GM19463 (cell line): Measurements from ENCODE around the gene RNF157.
A peak's percentile ranks its signal among the peaks of the same experiment; 100 is the strongest.
"Not testable (repeated sequence)": the region's sequence is repeated elsewhere in the genome, so short reads cannot be mapped to it uniquely, and the experiment has no call there.

Source experiments
- ATAC-seq: cut with Tn5 transposase; IDR thresholded peaks from one replicate; pipeline ENCODE4 v1.9.1; 2021; ENCODE audit warnings: mild to moderate bottlenecking, moderate library complexity; ENCODE audit not compliant: unreplicated experiment

The RNF157 gene

GRCh38 chr17:76255801-76256429 is 15.6 kb upstream of the RNF157 start:
- no peak for ATAC-seq

- no peak for ATAC-seq
These were observed 14.0 kb upstream of the RNF157 start for GRCh38 chr17:76254275-76254674.

- no peak for ATAC-seq
These were observed 13.5 kb upstream of the RNF157 start for GRCh38 chr17:76253841-76254240.

GRCh38 chr17:76252967-76253766 is 12.9 kb upstream of the RNF157 start:
- not testable (repeated sequence) for ATAC-seq

GRCh38 chr17:76252040-76252954 is 12.0 kb upstream of the RNF157 start:
- peak; percentile 45 for ATAC-seq

- no peak for ATAC-seq
These were observed 11.3 kb upstream of the RNF157 start for GRCh38 chr17:76251478-76252039.

- ATAC-seq = no peak
These were observed 9.8 kb upstream of the RNF157 start for GRCh38 chr17:76250141-76250540.

- ATAC-seq = no peak
These were observed 7.9 kb upstream of the RNF157 start for GRCh38 chr17:76248013-76248782.

- ATAC-seq = no peak
These were observed 7.0 kb upstream of the RNF157 start for GRCh38 chr17:76247304-76247703.

GRCh38 chr17:76246080-76247066 is 6.1 kb upstream of the RNF157 start:
- ATAC-seq = peak; percentile 96

- ATAC-seq = not testable (repeated sequence)
These were observed 4.4 kb upstream of the RNF157 start for GRCh38 chr17:76244721-76245120.

- no peak for ATAC-seq
These were observed 3.8 kb upstream of the RNF157 start for GRCh38 chr17:76243826-76244679.

GRCh38 chr17:76241691-76242255 is 1.5 kb upstream of the RNF157 start:
- no peak for ATAC-seq

- no peak for ATAC-seq
These were observed 878 bp upstream of the RNF157 start for GRCh38 chr17:76241204-76241538.

GRCh38 chr17:76239538-76240274 is 587 bp downstream of the RNF157 start:
- peak; percentile 6 for ATAC-seq

- no peak for ATAC-seq
These were observed 1.3 kb downstream of the RNF157 start for GRCh38 chr17:76238847-76239537.

GRCh38 chr17:76237859-76238313 is 2.4 kb downstream of the RNF157 start:
- no peak for ATAC-seq
